ENCODE data around the gene SPATA6L. TPM values are rescaled to one million over a fixed set of nuclear protein-coding genes. Genes with fewer than 3 reads are reported as not detected.

The SPATA6L gene
- total and polyA plus RNA-seq, 11 donors, result 0.14 to 2.1 (median 0.55) TPM; not detected in 1

- H3K4me3 ChIP-seq, result no peak overlapping the region
Measured at GRCh38 chr9:4620881-4621555, 45.3 kb downstream of the SPATA6L start.

DNA sequence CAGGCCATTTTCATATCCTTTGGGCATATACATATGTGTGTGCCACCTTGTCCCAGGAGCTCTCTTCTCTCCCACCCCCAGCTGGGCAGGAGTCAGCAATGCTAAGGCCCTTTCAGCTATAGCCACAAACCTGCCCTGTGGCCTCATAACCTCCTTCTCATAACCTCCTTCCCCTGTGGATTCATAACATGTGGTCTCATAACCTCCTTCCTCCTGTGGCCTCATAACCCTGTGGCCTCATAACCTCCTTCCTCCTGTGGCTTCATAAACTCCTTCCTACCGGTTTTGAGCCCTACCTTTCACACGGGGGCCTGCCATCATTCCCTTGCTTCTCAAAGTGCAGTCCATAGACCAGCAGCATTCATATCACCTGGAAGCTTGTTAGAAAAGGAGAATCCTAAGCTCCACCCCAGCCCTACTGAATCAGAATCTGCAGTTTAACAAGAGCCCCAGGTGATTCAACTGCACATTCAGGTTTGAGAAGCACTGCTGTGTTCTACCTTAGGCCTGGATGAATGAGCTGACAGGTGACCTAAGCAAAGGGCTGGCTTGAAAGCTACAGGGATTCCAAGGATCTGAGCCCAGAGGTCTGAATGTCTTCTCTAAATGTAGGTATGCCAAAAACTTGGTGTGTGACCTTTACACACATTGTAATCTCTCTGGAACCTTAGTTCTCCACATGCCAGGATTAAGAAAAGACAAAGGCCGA lies 46.1 kb downstream of the SPATA6L start:
- whole genome bisulfite sequencing, 4 donors, result 83 to 86% (median 85%) methylated on average over 3 of the region's 3 CpGs
- no peak overlapping the region for H3K27ac ChIP-seq
- intact Hi-C loops (cut with DNase I), result no loop called here

More at GRCh38 chr9:4620881-4621555, 45.3 kb downstream of the SPATA6L start:
- H3K4me1 ChIP-seq, result no peaks in the 10 kb centered on the region
- H3K9me3 ChIP-seq, result no peaks in the 10 kb centered on the region
- DNase-seq (no peak), ATAC-seq (no peak)
- peaks cover 0 to 20% (median 0%) of the 10 kb centered on the region in 9 donors for H3K36me3 ChIP-seq
- no peaks in the 10 kb centered on the region for H3K27me3 ChIP-seq
- intact Hi-C loops (cut with DNase I), result no loop called here
- TF ChIP-seq CTCF (IDR thresholded peaks at IDR 0.05) (no peak), POLR2A (IDR thresholded peaks at IDR 0.05) (no peak)
- WGBS, 4 donors, result 75 to 84% (median 79%) methylated on average over 2 of the region's 2 CpGs
- H3K27ac ChIP-seq, result no peak overlapping the region

DNA sequence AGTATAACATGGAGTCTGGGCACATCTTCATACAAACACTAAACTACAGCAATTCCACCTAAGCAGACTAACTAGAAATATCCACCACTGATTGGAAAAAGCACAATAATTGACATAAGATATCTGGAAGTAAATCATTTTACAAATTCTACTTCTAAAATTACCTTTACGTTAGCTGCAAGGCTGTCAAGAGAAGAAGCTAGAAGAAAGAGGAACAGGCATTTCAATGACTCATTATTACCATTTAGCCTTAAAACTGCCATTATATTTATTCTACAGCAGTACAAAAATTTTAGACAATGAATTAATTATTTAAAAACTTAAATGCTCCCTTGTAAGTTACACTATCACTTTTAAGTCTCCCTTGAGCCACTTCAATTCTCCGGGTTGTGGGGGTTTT lies 47.6 kb downstream of the SPATA6L start:
- intact Hi-C loops (cut with DNase I), result no loop called here
- peaks cover 0 to 10% (median 0%) of the 10 kb centered on the region in 9 donors for H3K36me3 ChIP-seq
- WGBS, 4 donors, result 91 to 95% (median 93%) methylated on average over 2 of the region's 2 CpGs
- DNase-seq, result no peak
- H3K27ac ChIP-seq, result no peak overlapping the region
- no peak for ATAC-seq
- TF ChIP-seq CTCF (IDR thresholded peaks at IDR 0.05), result no peak
- TF ChIP-seq POLR2A (IDR thresholded peaks at IDR 0.05), result no peak
- H3K4me3 ChIP-seq, result no peak overlapping the region
- H3K27me3 ChIP-seq, result no peaks in the 10 kb centered on the region
- H3K9me3 ChIP-seq, result no peaks in the 10 kb centered on the region
- no peaks in the 10 kb centered on the region for H3K4me1 ChIP-seq

More for the DNA sequence above, 46.1 kb downstream of the SPATA6L start:
- H3K9me3 ChIP-seq, result no peaks in the 10 kb centered on the region
- no peak for ATAC-seq
- H3K4me1 ChIP-seq, result no peaks in the 10 kb centered on the region
- H3K4me3 ChIP-seq, result no peak overlapping the region
- TF ChIP-seq POLR2A (IDR thresholded peaks at IDR 0.05), result no peak
- no peak for TF ChIP-seq CTCF (IDR thresholded peaks at IDR 0.05)
- no peaks in the 10 kb centered on the region for H3K27me3 ChIP-seq
- DNase-seq, result no peak
- H3K36me3 ChIP-seq, result peaks cover 0 to 20% (median 0%) of the 10 kb centered on the region in 9 donors

DNA sequence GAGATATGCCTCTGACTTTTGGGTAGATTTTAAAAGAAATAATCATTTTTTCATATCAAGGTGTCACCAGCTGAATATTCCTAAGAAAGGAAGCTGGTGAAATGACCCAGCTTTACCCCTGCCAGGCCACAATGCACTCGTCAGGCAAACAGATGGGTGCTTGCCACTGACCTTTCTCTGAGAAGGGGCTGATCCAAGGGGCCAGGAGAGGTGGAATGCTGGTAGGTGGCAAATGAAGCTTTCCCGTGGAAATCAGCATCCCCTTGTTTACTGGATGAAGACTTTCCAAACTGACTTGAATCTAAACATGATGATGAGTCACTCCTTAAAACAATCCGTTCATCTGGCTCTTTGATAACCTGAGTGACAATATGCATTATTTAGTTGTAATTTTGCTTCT lies 48.5 kb downstream of the SPATA6L start:
- intact Hi-C loops (cut with DNase I), result no loop called here
- 61 to 76% (median 69%) methylated on average over 3 of the region's 3 CpGs for WGBS, 4 donors
- Histone ChIP-seq H3K4me1 (no peaks in the 10 kb centered on the region), H3K36me3 (peaks cover 0 to 10% (median 0%) of the 10 kb centered on the region in 9 donors), H3K4me3 (no peak overlapping the region), H3K27me3 (no peaks in the 10 kb centered on the region), H3K9me3 (no peaks in the 10 kb centered on the region), H3K27ac (no peak overlapping the region)
- ATAC-seq (no peak), DNase-seq (no peak)
- TF ChIP-seq POLR2A (IDR thresholded peaks at IDR 0.05) (no peak), CTCF (IDR thresholded peaks at IDR 0.05) (no peak)
